Psoas muscle (tissue), 8 donors: ENCODE data around the gene SLC18A3. TPM values are rescaled to one million over a fixed set of nuclear protein-coding genes. Genes with fewer than 3 reads are reported as not detected.

Source experiments
- ATAC-seq, 4 donors: fragments of 200-7000 bp; cut with Tn5 transposase; one replicate each; pipeline ENCODE4 v1.9.1; 2020; ENCODE audit warnings: moderate library complexity in 3 of 4, mild to moderate bottlenecking in 2 of 4
- DNase-seq, 2 donors: peaks; one replicate each; pipeline ENCODE4 v3.0.0-alpha.2; 2020
- H3K27ac ChIP-seq: fragments of 200-600 bp; one replicate; pipeline ENCODE4 v1.8.0; 2022
- H3K27me3 ChIP-seq, 3 donors: fragments of 200-600 bp in 1 of 3; one replicate each; pipeline versions ENCODE4 v1.6.1 to v1.8.0; 2013 to 2022; ENCODE audit warnings: low read length in 2 of 3, mild to moderate bottlenecking in 2 of 3, moderate library complexity in 1 of 3; ENCODE audit not compliant: insufficient read depth in 3 of 3
- H3K36me3 ChIP-seq, 2 donors: fragments of 200-600 bp in 1 of 2; one replicate each; pipeline versions ENCODE4 v1.6.1 to v1.8.0; 2013 to 2022; ENCODE audit warnings: low read depth in 1 of 2, mild to moderate bottlenecking in 1 of 2, moderate library complexity in 1 of 2; ENCODE audit not compliant: insufficient read depth in 1 of 2
- H3K4me1 ChIP-seq: fragments of 200-600 bp; one replicate; pipeline ENCODE4 v1.8.0; 2022
- H3K4me3 ChIP-seq: fragments of 200-600 bp; one replicate; pipeline ENCODE4 v1.8.0; 2022; ENCODE audit warnings: mild to moderate bottlenecking
- H3K9me3 ChIP-seq: fragments of 200-600 bp; one replicate; pipeline ENCODE4 v1.8.0; 2022
- WGBS, 3 donors: extraction: QIAGEN DNeasy Blood & Tissue Kit; methylation state at CpG; one replicate each; pipeline versions ENCODE4 v1.1.6 to v1.1.7; 2013; 5-methylcytosine and 5-hydroxymethylcytosine counted together
- intact Hi-C, 2 donors: fragments of 100-400 bp; cut with DNase I; formaldehyde crosslinking; loops; one replicate each; pipeline versions ENCODE4 v1.11.0 to v1.14.2; 2022
- polyA plus RNA-seq, 3 donors: library from polyadenylated mRNA; stranded (reverse); fragments of 200-250 nt; gene quantifications; one replicate each; pipeline ENCODE4 v1.2.3, GENCODE V29; 2013
- total RNA-seq, 4 donors: library from RNA; stranded (reverse); fragmentation: NEBNext Ultra II Directional in 2 of 4; extraction: Animal tissue kit (Norgen Biotek cat#: 25700) in 2 of 4; gene quantifications; one replicate each; pipeline versions ENCODE4 v1.2.1 to v1.2.4, GENCODE V29; 2021 to 2023
- TF ChIP-seq, protein P1 (sequence below): fragments of 200-600 bp; IDR thresholded peaks from one replicate; pipeline ENCODE4 v1.8.0; 2022; ENCODE audit warnings: antibody characterized with exemption
- donor health status: healthy with polysubstance abuse.
- donor health status: DM: no; HTN: no; CAD: no; lungs with moderate emphysema.
- donor health status: Bipolar disorder and iron deficiency.
- donor health status: healthy.
- donor health status: DM: yes; HTN: yes; CAD: no.
- donor health status: DM: no; HTN: no; CAD: no.
- donor health status: DM: no; HTN: no; CAD: no.
- donor health status: DM: yes; HTN: yes; CAD: no.

The SLC18A3 gene
- total and polyA plus RNA-seq, 7 donors, result not detected

DNA sequence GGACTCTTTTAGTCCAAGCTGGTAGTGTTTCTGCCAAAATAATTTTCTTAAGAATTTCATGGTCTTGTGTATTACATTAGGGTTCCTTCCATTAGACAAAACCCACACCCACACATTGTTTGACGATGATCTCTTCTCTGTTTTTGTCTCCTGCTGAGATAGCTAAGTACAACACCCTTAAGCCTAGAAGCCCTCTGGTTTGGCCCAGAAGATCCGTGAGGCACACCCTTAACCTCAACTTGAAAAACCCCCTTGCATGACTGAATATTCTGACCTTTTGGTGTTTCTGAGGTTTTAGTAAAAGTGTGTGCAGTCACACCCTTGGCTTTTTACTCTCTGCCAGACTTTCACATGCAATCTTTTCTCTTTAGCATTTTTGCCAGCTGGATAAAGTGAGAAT, 41.9 kb upstream of the SLC18A3 start:
- TF ChIP-seq, protein P1, sequence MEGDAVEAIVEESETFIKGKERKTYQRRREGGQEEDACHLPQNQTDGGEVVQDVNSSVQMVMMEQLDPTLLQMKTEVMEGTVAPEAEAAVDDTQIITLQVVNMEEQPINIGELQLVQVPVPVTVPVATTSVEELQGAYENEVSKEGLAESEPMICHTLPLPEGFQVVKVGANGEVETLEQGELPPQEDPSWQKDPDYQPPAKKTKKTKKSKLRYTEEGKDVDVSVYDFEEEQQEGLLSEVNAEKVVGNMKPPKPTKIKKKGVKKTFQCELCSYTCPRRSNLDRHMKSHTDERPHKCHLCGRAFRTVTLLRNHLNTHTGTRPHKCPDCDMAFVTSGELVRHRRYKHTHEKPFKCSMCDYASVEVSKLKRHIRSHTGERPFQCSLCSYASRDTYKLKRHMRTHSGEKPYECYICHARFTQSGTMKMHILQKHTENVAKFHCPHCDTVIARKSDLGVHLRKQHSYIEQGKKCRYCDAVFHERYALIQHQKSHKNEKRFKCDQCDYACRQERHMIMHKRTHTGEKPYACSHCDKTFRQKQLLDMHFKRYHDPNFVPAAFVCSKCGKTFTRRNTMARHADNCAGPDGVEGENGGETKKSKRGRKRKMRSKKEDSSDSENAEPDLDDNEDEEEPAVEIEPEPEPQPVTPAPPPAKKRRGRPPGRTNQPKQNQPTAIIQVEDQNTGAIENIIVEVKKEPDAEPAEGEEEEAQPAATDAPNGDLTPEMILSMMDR, result no peak
- ATAC-seq, result no peak
- H3K27ac ChIP-seq, result no peak overlapping the region

DNA sequence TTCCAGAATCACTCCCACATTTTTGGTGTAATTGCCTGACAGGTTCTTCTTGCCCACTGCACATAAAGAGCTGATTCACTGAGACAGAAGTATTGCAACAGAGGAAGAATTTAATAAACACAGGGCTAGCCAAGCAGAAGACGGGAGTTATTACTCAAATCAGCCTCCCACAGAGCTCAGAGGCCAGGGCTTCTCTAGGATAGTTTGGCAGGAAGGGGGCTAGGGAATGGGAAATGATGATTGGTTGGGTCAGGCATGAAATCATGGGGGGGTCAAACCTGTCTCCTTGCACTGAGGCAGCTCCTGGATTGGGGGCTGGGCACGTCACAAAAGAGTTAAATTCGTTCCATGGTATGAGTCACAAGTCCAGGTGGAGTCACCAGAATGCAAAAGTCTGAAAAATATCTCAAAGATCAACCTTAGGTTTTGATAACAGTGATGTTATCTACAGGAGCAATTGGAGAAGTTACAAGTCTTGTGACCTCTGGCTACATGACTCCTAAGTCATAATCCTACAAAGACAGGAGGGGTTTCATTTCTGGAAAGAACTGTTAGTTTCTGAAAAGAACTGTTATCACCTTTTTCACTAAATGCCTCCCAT, 41.0 kb upstream of the SLC18A3 start:
- H3K9me3 ChIP-seq, result no peaks in the 10 kb centered on the region
- no peaks in the 10 kb centered on the region for H3K36me3 ChIP-seq
- peaks cover 0 to 5% (median 0%) of the 10 kb centered on the region in 3 donors for H3K27me3 ChIP-seq
- no peaks in the 10 kb centered on the region for H3K4me1 ChIP-seq
- DNase-seq (no peak), ATAC-seq (no peak)
- H3K27ac ChIP-seq, result no peak overlapping the region
- 53 to 60% (median 56%) methylated on average over 3 of the region's 3 CpGs for WGBS, 3 donors
- intact Hi-C loops, result no loop called here
- H3K4me3 ChIP-seq, result no peak overlapping the region
- TF ChIP-seq, protein P1, result no peak

More for the DNA sequence above, 41.9 kb upstream of the SLC18A3 start:
- Histone ChIP-seq H3K27me3 (peaks cover 0 to 14% (median 3%) of the 10 kb centered on the region in 3 donors), H3K4me3 (no peak overlapping the region), H3K36me3 (no peaks in the 10 kb centered on the region), H3K9me3 (no peaks in the 10 kb centered on the region), H3K4me1 (no peaks in the 10 kb centered on the region)
- 59 to 74% (median 67%) methylated on average over 2 of the region's 2 CpGs for WGBS, 3 donors
- no peak for DNase-seq
- intact Hi-C loops, result no loop called here

DNA sequence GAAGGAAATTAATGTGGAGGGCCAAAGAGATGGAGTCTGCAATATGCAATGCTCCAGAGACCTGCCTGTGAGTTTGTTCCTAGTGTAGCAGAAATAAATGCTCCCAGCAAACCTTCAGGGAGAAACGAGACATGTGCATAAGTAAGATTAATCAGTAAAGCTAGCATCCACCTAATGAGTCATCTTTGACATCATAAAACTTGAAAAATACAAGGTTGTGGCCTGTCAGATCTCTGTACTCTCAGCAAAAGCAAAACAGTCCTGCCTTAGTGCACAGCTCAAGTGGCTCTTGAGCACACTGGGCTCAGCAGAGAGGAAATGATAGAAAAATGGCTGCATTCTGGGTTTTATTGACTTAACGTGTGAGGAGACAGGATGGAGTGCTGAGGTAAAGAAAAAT, 38.7 kb upstream of the SLC18A3 start:
- DNase-seq (no peak), ATAC-seq (no peak)
- Histone ChIP-seq H3K9me3 (no peaks in the 10 kb centered on the region), H3K27me3 (no peaks in the 10 kb centered on the region), H3K27ac (no peak overlapping the region), H3K36me3 (no peaks in the 10 kb centered on the region), H3K4me1 (no peaks in the 10 kb centered on the region), H3K4me3 (no peak overlapping the region)
- intact Hi-C loops, result no loop called here
- TF ChIP-seq, protein P1, result no peak
- 38 to 50% (median 49%) methylated on average over 2 of the region's 2 CpGs for WGBS, 3 donors

DNA sequence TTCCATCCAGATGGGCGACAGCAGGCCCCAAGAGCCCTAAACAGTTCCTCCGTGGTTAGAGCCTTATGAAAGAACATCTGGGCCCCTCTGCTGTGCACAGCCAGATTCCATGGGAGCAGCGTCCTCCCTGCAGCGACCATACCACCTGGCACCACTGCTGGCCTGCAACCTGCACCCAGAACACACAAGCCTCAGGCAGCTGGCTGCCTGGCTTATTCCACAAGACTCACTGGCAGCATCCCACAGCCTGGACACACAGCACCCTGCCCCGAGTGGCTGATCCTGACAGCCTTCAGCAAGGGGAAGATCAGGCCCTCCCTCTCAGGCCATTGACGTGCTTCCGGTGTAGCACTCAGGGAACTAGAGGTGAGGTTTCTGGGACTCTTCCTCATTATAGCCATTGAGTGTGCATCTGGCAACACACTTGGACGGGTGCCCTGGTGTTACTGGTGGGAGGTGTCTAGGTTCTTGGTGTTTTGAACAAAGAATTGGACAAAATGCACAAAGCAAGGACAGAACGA, 37.5 kb upstream of the SLC18A3 start:
- ATAC-seq, result no peak
- intact Hi-C loops, result no loop called here
- DNase-seq, result no peak
- H3K27ac ChIP-seq, result no peak overlapping the region
- no peaks in the 10 kb centered on the region for H3K9me3 ChIP-seq
- H3K36me3 ChIP-seq, result no peaks in the 10 kb centered on the region
- TF ChIP-seq, protein P1, result no peak
- no peak overlapping the region for H3K4me3 ChIP-seq
- no peaks in the 10 kb centered on the region for H3K27me3 ChIP-seq
- WGBS, 3 donors, result 41 to 48% (median 44%) methylated on average over 9 of the region's 9 CpGs
- H3K4me1 ChIP-seq, result no peaks in the 10 kb centered on the region
